Measurements from ENCODE around the gene KLHL35. TPM values are rescaled to one million over a fixed set of nuclear protein-coding genes. Genes with fewer than 3 reads are reported as not detected.

The KLHL35 gene
- total RNA-seq, 6 donors from 2014 or later, result 3.5 to 7.3 (median 4.3) TPM

DNA sequence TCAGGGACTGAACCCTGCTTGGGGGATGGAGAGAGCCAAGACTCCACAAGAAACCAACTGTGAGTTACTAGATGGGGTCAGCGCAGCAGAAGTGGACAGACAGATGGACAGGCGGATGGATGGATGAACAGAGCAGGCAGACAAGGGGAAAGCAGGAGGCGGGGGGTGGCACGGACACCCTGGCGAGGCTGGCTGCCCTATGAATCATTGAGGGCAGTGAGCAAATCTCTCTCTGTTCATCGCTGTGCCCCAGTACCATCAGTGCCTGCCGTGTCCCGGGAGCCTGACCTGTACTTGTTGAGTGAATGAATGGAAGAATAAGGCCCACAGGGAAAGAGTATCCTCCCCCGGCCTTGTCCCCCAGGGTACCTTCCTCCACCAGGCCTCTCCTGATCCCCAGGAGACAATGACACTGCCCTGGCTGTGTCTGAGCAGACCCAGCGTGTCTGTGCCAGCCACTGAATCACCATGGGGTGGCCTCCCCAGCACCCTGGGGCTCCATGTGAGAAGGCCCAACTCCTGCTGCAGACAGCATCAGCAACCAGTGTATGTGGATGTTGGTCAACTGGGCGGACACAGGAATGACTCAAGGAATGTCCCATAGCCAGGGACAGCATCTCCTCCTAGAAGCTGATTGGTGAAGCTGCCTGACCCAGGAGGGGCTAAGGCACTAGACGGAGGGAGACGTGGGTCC is 5.1 kb upstream of the KLHL35 start:
- WGBS, 2 donors, result 88 to 89% methylated on average over 12 to 13 of the region's 13 CpGs
- Histone ChIP-seq H3K4me1 (peaks cover 0 to 6% (median 2%) of the 10 kb centered on the region in 4 donors), H3K27me3 (no peaks in the 10 kb centered on the region), H3K27ac (no peak overlapping the region), H3K4me3 (no peak overlapping the region), H3K36me3 (peaks cover 0 to 8% (median 3%) of the 10 kb centered on the region in 4 donors), H3K9me3 (no peaks in the 10 kb centered on the region)
- ATAC-seq (ENCODE audit: low FRiP score in 2 of 2) (no peak), DNase-seq (no peak)
- TF ChIP-seq POLR2AphosphoS5 (IDR thresholded peaks at IDR 0.05), result no peak
- no peak for TF ChIP-seq POLR2A (IDR thresholded peaks at IDR 0.05)
- no peak for TF ChIP-seq EP300 (IDR thresholded peaks at IDR 0.05)
- TF ChIP-seq, protein P1, sequence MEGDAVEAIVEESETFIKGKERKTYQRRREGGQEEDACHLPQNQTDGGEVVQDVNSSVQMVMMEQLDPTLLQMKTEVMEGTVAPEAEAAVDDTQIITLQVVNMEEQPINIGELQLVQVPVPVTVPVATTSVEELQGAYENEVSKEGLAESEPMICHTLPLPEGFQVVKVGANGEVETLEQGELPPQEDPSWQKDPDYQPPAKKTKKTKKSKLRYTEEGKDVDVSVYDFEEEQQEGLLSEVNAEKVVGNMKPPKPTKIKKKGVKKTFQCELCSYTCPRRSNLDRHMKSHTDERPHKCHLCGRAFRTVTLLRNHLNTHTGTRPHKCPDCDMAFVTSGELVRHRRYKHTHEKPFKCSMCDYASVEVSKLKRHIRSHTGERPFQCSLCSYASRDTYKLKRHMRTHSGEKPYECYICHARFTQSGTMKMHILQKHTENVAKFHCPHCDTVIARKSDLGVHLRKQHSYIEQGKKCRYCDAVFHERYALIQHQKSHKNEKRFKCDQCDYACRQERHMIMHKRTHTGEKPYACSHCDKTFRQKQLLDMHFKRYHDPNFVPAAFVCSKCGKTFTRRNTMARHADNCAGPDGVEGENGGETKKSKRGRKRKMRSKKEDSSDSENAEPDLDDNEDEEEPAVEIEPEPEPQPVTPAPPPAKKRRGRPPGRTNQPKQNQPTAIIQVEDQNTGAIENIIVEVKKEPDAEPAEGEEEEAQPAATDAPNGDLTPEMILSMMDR (IDR thresholded peaks at IDR 0.05), result no peak

DNA sequence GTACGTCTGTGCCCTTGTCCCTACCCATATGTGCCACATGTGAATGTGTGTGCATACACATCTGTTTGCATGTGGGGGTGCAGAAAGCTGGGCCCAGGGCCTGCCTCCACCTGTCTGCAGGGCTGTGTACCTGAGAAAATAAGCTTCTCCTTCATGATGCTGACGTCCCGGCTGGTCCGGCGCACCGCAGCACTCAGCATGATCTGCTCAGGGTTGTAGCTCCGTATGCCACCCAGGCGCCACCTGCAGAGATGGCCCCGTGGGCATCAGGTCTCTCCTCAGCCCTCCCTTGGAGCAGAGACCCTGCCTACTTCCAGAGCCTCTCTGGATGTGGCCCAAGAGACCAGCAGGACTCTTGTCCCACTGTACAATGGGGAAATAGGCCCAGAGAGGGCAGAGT is 3.8 kb upstream of the KLHL35 start:
- peaks cover 0 to 8% (median 3%) of the 10 kb centered on the region in 4 donors for H3K36me3 ChIP-seq
- no peak for DNase-seq
- no peak for TF ChIP-seq POLR2A (IDR thresholded peaks at IDR 0.05)
- TF ChIP-seq, protein P1 (IDR thresholded peaks at IDR 0.05), result no peak
- no peak for TF ChIP-seq POLR2AphosphoS5 (IDR thresholded peaks at IDR 0.05)
- TF ChIP-seq EP300 (IDR thresholded peaks at IDR 0.05), result no peak
- peaks cover 0 to 3% (median 0%) of the 10 kb centered on the region in 4 donors for H3K4me1 ChIP-seq
- ATAC-seq (ENCODE audit: low FRiP score in 2 of 2), result no peak
- H3K27ac ChIP-seq, result no peak overlapping the region
- WGBS, 2 donors, result 83 to 93% methylated on average over 1 to 9 of the region's 9 CpGs
- H3K27me3 ChIP-seq, result no peaks in the 10 kb centered on the region
- H3K9me3 ChIP-seq, result no peaks in the 10 kb centered on the region
- no peak overlapping the region for H3K4me3 ChIP-seq

DNA sequence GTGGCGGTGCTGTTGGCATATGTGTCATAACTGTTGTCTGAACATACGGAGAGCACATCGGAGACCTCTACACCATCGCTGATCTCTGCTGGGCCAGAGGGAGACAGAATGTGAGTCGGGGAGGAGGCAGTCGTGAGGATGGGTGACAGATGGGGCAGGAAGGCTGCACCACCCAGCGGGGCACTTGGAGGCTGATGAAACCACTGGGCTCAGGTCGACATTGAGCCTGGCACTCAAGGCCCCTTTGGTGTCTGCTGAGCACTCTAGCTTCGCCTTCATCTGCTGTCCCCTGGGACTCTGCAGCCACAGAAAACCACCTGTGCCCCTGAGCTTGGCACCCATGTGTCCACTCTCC is 2.5 kb upstream of the KLHL35 start:
- ATAC-seq (ENCODE audit: low FRiP score in 2 of 2) (no peak), DNase-seq (no peak)
- Histone ChIP-seq H3K9me3 (no peaks in the 10 kb centered on the region), H3K27me3 (no peaks in the 10 kb centered on the region), H3K4me1 (peaks cover 1 to 6% (median 3%) of the 10 kb centered on the region in 4 donors), H3K4me3 (no peak overlapping the region), H3K27ac (no peak overlapping the region), H3K36me3 (peaks cover 0 to 8% (median 3%) of the 10 kb centered on the region in 4 donors)
- 89 to 92% methylated on average over 9 of the region's 9 CpGs for WGBS, 2 donors
- TF ChIP-seq POLR2AphosphoS5 (IDR thresholded peaks at IDR 0.05) (no peak), POLR2A (IDR thresholded peaks at IDR 0.05) (no peak), EP300 (IDR thresholded peaks at IDR 0.05) (no peak)
- TF ChIP-seq, protein P1 (IDR thresholded peaks at IDR 0.05), result no peak

DNA sequence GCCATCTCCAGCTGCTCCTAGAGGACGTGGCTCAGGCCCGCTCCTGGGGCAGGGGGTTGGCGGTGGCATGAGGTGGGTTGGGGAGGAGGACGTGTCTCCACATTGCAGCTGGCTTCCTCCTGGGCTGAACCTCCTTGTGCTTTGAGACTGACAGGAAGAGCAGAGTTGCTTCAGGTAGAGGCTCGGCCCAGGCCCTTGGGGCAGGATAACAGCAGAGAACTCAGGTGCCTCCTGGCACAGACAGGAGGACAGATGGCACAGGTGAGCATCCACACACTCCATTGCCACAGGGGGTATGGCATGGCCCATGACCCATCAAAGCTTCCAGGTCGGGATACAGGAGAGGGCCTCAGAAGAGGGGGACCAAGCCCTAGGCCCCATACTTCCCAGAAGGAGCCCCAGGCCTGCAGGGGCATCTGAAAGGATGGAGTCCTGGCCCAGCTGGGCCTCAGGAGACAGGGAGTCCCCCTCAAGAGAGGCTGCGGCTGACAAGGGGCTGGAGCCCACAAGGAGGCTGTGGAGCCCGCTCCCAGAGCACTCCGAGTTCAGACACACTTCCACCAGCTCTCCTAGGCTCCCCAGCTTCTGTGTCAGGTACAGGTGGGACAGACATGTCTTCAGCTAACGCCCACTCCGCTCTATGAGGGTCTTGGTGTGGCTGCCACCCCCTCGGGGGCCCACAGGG is 2.0 kb upstream of the KLHL35 start:
- no peak overlapping the region for H3K4me3 ChIP-seq
- no peak for DNase-seq
- H3K36me3 ChIP-seq, result peaks cover 0 to 8% (median 3%) of the 10 kb centered on the region in 4 donors
- no peak for ATAC-seq (ENCODE audit: low FRiP score in 2 of 2)
- TF ChIP-seq POLR2A (IDR thresholded peaks at IDR 0.05) (no peak), EP300 (IDR thresholded peaks at IDR 0.05) (no peak), POLR2AphosphoS5 (IDR thresholded peaks at IDR 0.05) (no peak)
- TF ChIP-seq, protein P1 (IDR thresholded peaks at IDR 0.05), result no peak
- H3K4me1 ChIP-seq, result peaks cover 3 to 11% (median 6%) of the 10 kb centered on the region in 4 donors
- no peaks in the 10 kb centered on the region for H3K9me3 ChIP-seq
- WGBS, 2 donors, result 79 to 93% methylated on average over 3 to 12 of the region's 12 CpGs
- peaks cover 0 to 3% (median 0%) of the 10 kb centered on the region in 4 donors for H3K27me3 ChIP-seq
- H3K27ac ChIP-seq, result no peak overlapping the region
